HG02970 (cell line): ENCODE results near the gene ATL2.
"Not testable (repeated sequence)": the region's sequence is repeated elsewhere in the genome, so short reads cannot be mapped to it uniquely, and the experiment has no call there.

ENCODE experiments used
- ATAC-seq: cut with Tn5 transposase; IDR thresholded peaks from one replicate; pipeline ENCODE4 v1.9.1; 2021; ENCODE audit warnings: mild to moderate bottlenecking, moderate library complexity, moderate number of reproducible peaks; ENCODE audit not compliant: unreplicated experiment, low FRiP score

Gene ATL2

DNA sequence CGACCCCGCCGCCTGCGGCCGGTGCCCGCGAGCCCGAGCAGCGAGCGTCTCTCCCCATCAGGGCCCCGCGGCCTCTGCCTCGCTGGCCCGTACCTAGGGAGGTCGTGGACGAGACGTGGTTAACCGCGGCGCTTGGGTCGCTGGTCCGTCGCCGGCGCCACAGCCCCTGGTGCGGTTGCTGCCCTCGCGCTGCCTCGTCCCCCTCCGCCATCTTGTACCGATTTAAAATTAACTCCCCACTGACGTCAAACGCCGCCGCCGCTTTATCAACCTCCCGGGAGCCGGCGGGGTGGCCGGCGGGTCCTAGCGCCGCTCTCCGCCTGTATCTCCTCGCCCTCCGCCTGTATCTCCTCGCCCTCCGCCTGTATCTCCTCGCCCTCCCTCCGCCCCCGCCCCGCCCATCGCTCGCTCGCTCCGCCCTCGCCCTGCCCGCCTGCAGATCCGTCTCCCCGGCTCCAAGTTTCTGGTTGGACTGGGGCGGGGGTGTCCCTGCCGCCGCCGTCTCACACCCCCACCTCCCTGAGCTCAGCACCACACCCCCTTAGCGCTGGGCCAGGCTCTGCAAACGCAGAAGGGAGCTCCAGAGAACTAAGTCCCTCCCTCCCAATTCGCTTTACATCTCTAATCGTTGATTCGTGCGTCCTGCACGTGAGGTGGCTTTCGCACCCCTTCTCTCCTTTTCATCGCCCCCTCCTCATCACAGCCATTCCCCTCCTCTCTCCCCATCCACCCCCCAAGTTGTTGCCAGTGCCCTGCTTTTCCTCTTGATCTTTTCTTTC, at the start of gene ATL2:
TSS of gene ATL2 (minus strand) at position 224 of the 779 bp plus-strand sequence. CDS start at position 211, 13 bp downstream.
- ATAC-seq, result peak; percentile 90

DNA sequence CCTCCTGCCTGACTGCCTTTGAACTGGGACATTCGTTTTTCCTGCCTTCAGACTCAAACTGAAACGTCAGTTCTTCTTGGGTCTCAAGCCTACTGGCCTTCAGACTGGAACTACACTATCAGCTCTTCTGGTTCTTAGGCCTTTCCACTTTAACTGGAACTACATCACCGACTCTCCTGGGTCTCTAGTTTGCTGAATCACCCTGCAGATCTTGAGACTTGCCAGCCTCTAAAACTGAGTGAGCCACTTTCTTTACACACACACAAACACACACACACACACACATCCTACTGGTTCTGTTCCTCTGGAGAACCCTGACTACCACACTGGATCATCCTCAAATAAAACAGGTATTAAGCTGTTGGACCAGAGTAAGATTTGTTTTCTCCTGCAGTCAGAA, 46.7 kb upstream of the ATL2 start:
- ATAC-seq, result no peak

DNA sequence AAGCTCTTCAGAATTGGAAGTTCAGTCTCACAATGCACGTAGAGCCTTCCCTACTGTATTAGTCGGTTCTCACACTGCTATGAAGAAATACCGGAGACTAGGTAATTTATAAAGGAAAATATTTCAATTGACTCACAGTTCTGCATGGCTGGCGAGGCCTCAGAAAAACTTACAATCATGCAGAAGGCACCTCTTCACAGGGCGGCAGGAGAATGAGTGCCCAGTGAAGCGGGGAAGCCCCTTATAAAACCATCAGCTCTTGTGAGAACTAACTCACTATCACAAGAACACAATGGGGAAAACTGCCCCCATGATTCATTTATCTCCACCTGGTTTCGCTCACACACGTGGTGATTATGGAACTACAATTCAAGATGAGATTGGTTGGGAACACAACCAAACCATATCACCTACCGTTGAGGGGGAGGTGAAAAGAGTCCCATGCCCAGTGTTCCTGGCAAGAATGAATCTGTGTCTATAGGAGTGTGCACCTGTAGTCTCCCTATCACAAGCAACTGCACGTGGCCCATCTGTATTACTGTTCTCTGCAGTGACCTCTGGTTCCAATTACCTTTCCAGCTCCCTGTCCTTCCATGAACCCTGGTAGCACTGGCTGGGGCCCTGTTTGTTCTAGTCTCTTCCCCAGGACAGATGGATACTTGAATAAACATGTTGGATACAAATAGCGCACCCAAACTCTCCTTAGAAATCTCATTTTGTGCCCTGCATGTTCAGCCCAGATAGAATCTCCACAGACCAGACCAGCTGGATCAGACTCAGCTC, 44.4 kb upstream of the ATL2 start:
- ATAC-seq, result no peak

DNA sequence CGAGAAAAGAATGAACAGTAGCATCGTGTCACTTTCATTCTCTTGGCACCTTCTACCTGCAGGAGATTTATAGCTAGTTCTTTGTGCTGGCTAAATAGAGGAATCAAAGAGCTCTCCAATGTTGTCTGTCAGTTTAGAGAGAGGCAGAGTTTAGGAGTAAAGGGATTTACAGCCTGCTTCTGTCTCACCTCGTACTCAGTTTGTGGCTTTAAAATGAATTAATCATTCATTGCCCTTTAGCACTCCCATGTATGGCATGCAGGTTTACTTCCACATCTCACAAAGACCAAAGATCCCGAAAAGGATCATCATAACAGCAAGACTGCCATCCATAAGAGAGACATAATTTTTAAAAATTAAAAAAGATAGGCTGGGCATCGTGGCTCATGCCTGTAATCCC, 42.4 kb upstream of the ATL2 start:
- no peak for ATAC-seq

DNA sequence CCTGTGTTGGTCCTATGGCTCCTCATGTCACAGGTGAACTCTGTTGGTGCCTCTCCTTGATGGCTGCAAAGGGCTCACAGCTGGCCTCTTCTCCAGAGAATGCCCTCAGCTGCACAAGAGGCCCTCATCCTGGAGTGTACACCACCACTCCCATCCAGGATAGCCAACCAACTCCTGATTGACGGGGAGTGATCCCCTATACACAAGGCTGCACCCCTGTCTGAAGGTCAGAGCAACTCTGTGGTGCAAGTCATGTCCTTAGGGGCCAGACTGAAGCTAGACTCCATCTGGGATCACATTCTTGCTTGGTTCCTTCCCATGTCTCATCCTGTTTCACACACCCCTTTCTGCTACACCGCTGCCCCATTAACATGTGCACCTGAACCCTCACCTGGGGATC, 41.7 kb upstream of the ATL2 start:
- ATAC-seq, result no peak

DNA sequence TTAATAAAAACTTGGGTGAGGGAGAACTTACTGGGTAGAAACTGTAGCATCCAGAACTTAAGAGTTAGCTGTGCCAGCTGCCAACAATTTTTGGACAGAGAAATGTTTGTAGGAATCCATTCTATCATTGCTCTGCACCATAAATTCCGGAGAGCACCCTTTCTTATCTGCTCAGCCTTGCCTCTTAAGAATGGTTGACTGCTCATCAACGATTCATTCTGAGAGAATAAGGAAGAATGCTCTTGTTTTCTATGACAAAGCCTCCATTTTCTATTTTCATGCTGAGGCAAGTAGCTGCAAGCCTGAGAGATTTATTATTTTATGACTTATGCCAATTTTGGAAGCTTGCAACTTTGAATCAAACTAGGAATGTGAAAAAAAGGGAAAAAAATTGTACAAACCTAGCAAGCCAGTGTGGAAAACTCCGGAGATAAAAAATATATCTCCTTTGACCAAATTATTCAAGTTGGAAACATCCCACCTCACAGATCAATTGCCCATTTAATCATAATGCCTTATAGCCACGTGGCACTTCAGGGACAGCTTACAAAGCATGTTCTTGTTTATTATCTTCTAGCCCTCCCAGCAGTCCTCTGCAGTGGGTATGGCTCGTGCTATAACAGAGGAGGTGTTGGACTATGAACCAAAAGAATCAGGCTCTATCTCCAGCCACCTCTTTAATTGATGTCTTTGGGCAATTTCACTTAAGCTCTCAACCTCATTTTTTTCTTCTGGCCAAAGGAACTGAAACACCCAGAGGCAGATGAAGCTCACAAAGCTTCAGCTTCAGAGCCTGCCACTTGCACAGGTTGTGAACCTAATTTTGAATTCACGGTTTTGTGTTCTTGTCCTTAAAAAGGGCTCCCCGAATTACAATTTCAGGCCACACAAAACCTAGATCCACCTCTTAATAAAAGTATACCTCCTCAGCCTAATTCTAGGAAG, 40.9 kb upstream of the ATL2 start:
- ATAC-seq, result no peak

DNA sequence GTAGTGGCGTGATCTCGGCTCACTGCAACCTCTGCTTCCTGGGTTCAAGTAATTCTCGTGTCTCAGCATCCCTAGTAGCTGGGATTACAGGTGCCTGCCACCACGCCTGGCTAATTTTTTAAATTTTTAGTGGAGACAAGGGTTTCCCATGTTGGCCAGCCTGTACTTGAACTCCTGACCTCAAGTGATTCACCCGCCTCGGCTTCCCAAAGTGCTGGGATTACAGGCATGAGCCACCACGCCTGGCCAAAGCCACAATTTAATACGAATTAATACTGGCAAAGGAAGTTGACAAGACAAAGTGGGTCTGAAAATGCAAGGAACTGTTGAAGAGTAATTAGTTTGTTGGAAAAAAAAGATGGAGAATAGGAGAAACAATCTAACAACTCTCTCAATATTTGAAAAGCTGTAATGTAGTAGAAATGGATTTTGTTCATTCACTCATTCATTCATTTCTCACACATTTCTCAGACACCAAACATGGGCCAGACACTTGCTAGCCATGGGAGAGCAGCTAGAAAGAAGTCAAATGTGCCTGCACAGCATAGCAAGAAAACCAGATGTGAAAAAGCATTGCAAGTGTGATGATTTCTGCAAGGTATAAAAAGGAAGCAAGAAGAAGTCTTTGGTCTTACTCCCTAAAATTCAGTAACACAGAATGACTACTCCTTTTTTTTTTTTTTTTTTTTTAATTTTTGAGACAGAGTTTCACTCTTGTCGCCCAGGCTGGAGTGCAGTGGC, 39.4 kb upstream of the ATL2 start:
- no peak for ATAC-seq

DNA sequence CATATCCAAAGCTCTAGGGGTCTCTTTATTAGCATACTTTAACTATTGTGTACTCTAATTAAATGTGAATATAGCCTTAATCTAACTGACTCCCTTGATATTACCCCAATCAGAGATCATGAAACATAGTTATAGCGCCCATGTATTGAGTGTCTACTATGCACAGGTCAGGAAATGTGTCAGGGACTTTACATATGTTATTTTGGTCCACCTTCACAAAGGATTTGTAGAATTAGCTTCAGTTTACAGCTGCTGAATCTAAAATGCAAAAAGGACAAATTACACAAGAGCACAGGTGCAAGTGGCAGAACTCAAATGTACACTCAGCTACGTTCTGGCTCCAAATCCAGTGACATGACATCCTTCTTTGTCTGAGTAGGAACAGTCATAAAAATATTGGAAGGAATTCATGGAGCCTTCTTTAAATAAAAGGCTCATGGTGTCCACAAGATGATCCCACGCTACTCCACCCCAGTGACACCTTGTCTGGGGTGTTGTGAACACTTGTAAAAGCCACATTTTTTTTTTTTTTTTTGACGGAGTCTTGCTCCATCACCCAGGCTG, 38.7 kb upstream of the ATL2 start:
- no peak for ATAC-seq

DNA sequence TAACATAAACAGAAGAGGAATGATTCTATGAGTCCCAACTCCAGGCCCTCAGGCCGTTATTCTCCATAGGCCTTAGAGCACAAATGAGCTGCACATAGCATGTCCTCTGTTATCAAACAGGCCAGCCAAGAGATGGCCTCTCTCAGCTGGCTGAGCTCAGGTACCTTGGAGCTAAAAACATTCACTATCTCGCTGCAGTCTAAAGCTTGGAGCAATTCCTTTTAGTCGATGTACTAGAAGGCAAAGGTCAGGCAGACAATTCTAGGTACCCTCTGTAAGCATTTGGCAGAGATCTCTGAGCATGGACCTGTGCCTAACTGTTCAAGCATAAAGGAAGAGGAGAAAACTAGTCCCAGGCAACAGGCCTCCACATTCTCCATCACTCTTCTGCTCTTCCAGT, 38.0 kb upstream of the ATL2 start:
- no peak for ATAC-seq

DNA sequence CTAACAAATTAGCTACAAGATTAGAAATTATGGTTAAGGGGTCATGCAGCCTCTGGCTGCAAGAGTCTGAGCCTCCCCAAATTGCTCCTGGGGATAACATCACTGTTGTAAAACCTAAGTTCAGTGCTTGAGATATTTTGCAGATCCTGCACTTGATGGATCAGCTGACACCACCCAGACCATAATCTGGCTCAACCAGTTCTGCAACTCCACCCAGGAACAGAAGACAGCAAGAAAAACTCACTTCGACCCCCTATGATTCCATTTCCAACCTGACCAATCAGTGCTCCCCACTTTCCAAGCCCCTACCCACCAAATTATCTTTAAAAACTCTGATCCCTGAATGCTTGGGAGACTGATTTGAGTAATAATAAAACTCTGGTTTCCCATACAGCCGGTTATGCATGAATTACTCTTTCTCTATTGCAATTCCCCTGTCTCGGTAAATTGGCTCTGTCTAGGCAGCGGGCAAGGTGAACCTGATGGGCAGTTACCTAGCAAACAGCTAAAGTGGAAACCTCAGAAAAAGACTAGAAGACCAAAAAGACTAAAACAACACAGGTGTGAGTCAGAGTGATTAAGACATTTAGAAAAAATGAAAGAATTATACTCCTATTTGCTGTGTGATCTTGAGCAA, 35.3 kb upstream of the ATL2 start:
- not testable (repeated sequence) for ATAC-seq

DNA sequence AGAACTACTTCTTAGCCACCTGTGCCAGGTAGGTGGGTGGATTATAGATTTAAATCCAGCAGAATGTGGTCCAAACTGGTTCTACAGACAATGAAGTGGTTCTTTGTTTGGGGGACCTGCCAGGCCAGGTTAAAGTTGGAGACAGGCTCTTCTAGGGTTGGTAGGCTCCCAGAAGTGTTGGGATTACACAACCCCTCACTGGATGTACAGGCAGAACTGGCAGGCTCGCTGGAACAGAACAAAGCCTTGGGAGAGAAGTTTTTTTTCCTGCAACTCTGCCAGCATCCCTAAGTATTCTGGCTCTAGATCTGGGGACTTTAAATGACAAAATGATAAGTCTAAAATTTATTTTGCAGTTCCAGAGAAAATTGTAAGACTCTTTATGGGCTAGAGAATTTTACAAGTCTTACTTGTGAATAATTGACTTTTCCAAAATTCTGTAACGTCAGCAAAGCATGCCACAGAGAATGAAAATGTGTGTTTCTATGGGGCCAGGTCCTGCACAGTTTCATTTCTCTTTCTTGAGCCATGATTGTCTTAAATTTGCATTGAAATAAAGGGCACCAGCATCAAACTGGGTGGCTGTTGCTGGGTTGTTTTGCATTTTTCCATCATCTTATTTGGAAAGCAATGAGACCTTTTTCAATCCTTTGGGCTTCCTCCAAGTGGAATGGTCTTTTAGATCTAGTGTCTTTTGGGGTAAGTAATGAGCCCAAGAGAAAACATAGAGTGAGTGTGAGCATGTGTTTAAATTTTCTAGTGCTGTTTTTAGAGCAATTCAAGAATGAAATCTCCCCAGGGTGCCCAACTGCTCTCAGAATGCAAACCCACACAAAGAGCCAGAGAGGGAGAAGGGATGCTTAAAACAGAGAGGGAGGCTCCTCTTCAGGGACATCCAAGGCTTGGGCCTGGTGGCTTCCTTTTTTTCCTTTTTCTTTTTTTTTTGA, 32.4 kb upstream of the ATL2 start:
- ATAC-seq, result no peak

DNA sequence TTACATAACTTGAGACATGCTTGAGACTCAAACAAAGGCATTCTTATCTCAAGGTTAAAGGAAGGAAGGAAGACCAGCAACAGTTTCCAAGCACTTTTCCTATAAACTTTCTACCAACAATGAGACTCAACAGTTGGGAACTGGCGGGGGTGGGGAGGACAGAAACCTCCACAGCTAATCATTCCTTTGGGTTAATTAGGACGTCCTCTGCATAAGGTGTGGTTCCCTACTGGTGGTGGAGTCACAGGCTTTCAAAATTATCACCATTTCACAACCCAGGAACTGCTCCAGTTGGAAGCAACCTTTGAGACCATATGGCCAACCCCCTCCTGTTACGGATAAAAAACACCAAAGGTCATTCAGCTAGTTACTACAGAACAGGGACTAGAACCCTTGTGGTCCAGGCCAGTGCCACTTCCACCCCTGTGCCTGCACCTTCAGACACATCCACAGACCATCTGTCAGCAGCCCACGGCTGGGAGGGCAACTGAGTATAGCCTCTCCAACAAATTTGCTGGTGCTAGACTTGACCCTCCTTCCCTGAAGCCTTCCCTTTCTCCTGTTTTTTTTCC, 30.1 kb upstream of the ATL2 start:
- no peak for ATAC-seq

DNA sequence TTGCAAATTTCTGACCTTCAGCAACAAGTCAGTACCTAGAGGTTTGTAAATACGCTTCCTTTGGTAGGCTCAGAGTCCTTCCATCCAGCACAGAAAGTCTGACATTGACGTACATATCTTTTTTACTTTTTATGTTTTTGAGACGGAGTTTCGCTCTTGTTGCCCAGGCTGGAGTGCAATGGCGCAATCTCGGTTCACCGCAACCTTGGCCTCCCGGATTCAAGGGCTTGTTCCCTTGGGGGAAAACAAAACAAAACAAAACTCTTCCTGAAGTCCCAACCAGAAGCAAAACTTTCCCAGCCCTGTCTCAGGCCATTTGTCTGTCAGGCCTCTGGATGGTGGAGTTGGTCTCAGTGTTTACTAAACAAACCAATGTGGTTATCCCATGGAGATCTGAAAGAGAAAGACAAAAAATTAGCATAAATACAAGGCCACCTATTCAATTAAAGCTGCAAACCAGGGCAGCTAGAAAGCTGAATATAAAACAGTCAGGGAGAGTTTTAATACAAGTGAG, 29.6 kb upstream of the ATL2 start:
- no peak for ATAC-seq

DNA sequence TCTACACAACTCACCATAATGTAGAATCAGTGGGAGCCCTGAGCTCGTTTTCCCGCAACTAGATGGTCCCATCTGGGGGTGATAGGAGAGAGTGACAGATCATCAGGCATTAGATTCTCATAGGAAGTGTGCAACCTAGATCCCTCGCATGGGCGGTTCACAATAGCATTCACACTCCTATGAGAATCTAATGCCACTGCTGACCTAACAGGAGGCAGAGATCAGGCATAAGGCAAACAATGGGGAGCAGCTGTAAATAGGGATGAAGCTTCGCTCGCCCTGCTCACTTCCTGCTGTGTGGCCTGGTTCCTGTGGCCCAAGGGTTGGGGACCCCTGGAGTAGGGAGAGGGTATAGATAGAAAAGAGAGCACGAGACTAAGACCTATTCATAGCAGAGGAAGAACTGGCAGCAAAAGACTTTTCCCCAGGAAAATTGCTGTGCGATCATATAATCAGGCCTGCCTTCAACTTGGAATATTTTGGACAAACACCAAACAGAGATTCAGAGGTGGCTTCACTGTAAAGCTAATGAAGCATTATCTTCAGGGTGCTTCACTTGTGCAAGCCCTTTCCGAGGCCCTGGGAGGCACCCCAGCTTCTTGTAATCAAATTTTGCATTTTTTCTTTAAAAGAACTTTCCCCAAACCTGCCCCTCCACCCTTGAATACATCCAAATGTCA, 29.0 kb upstream of the ATL2 start:
- no peak for ATAC-seq

DNA sequence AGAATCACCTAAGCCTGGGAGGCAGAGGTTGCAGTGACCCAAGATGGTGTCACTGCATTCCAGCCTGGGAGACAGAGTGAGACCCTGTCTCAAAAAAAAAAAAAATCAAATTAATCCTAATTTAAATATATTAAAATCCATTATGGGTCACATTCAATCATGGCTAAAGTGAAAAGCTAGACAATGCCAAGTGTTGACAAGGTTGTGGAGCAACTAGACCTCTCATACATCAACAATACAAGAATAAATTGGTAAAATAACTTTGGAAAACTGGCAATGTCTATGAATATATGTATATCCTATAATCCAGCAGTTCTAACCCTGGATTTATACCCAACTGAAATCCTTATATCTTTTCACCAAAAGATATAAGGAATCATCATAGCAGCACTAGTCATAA, 23.4 kb upstream of the ATL2 start:
- no peak for ATAC-seq

DNA sequence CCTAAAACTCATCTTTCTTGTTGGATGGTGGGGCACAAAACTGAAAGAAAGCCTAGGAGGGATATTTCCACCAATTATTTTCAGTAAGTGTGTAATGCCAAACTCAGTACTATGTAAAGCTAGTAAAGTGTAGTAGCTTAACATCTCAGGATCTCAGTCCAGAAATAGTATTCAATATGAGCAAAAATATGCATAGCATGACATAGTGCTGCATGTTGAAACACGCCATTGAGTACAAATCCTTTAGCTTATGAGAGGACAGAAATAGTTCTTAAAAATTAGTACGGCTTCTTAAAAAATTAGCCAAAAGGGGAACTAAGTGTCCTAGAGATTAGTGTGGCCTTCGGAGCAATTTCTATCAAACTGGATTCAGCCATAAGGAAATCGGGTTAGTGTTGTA, 21.7 kb upstream of the ATL2 start:
- ATAC-seq, result no peak

DNA sequence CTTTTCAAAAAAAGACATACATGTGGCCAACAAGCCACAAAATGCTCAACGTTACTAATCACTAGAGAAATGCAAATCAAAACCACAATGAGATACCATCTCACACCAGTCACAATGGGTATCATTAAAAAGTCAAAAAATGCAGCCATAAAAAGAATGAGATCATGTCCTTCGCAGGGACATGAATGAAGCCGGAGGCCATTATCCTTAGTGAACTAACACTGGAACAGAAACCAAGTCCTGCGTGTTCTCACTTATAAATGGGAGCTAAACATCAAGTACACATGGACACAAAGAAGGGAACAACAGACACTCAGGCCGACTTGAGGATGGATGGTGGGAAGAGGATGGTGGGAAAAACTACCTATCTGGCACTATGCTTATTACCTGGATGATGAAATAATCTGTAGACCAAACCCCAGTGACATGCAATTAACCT, 17.8 kb upstream of the ATL2 start:
- no peak for ATAC-seq
